HG03025 (cell line): ENCODE measurements around the gene KCNH2.

Experiments used
- ATAC-seq: cut with Tn5 transposase; IDR thresholded peaks from one replicate; pipeline ENCODE4 v1.9.1; 2021; ENCODE audit warnings: mild to moderate bottlenecking, moderate library complexity; ENCODE audit not compliant: unreplicated experiment, low FRiP score

KCNH2 gene

DNA sequence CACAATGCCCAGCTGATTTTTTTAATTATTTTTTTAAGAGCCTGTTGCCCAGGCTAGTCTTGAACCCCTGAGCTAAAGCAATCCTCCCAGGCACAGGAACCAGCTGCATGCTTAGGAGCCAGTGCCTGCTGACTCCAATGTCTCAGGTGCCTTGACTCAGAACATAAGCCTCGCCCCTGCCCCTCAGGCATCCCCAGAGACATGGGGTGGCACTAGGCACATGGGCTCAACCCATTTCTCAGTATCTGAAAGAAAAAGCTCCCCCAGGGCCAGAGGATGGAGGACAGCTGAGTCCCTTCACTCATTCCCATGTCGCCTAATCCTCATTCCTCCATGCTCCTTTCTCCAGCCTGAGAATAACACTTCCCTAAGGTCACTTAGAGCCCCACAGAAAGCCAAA lies 39.1 kb downstream of the KCNH2 start:
- no peak for ATAC-seq

DNA sequence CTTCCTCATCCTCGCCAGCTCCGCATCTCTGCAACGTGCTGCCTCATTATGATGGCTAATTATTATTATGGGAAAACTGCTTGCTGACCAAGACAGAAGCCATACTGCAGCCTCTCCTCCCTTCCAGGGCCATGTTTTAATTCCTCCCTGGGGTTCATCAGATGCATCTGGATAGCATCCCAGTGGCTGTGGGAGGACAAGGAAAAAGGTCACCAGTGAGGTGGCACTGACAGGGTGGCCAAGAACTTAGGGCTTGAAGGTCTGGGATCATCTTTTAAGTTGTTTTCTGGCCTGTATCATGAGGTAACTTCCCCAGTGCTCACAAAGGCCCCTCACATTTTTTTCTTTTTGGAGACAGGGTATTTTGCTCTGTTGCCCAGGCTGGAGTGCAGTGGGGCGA lies 39.6 kb downstream of the KCNH2 start:
- ATAC-seq: no peak

DNA sequence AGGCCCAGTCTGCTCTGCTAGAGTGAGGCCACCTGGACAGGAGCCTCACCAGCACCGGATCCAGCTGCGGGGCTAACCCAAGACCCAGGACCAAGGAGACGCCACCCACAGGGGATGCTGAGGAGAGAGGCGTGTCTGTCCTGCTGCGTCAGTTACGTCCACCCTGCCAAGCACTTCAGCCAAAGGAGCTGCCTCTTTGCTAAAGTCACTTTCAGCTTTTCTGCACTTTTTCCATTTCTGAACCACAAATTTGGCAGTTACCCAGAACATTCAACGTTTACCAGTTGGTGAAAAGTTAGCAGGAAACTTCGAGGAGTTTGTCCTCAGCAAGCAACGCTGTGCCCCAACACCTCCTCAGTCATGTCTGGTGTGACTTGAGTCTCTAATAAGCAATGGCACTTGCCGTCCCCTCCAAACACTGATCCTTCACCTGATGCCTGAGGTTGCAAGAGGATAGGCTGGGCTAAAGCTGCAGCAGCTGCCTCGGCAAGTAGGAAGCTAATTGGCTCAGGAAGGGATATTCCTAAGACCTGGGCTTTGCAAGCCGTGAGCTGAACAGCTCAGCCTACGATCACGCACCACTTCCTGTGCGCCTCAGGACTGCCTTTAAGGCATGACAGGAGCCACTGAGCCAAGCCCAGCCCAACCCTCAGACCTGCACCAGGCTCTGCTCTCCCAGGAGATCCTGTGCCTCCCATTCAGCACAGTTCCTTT lies 40.1 kb downstream of the KCNH2 start:
- no peak for ATAC-seq

DNA sequence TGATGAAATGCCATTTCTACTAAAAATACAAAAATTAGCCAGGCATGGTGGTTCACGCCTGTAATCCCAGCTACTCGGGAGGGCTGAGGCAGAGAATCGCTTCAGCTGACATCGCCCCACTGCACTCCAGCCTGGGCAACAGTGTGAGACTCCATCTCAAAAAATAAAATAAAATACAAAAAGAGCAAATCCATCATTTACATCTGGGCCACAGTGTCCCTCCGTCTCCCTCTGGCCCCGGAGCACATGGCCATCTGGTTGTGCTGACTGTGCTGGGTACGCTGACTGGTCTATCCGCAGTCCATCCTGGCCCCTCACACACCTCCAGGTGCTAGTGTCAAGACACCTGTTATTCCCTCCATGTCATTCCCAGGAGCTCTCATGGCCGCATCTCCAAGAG lies 42.1 kb downstream of the KCNH2 start:
- ATAC-seq: no peak

DNA sequence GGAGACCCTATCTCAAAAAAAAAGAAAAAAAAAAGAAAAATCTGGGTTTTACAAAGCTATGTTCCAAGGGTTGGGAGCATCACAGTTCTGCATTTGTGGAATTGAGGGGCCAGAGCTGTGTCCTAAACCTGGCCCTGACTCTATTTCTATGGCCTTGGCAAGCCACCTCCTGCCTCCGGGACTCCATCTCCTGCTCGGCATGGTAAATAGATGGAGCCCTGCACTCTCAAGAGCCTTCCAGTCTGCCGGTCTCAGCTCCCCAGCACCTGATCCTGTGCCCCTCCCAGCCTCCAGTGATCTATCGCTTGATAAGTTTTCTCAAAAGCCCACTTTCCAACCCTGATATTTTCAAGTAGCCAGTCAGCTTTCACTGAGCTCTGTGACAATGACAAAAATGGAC lies 43.0 kb downstream of the KCNH2 start:
- no peak for ATAC-seq

DNA sequence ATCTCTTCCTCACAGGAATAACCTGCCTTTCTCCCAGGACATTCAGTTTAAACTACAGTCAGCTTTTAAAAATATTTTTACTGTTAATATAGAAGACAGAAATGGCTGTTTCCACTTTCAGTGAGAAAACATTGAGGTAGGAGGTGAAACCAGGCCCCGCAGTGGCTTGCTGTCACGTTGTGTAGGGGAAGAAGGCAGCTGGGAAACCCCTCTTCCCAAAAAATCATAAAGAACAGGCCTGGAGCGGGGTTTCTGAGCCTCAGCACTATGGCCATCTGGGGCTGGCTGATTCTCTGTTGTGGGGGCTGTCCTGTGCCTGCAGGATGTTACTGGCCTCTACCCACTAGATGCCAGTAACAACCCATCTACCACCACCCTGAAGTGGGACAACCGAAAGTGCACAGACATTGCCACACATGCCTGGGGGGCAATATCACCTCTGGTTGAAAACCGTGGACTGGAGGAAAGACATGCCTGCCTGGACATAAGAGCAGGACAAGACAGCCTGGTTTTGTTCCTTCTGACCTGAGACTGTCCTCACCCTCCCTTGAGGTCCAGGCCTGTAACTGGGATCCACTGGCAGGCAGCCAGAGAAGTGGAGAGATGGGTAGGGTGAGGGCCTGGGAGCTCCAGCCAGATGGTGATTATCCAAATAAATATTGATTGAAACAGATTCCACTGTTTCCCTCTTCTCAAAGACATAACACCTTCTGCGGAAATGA lies 43.9 kb downstream of the KCNH2 start:
- ATAC-seq: no peak

DNA sequence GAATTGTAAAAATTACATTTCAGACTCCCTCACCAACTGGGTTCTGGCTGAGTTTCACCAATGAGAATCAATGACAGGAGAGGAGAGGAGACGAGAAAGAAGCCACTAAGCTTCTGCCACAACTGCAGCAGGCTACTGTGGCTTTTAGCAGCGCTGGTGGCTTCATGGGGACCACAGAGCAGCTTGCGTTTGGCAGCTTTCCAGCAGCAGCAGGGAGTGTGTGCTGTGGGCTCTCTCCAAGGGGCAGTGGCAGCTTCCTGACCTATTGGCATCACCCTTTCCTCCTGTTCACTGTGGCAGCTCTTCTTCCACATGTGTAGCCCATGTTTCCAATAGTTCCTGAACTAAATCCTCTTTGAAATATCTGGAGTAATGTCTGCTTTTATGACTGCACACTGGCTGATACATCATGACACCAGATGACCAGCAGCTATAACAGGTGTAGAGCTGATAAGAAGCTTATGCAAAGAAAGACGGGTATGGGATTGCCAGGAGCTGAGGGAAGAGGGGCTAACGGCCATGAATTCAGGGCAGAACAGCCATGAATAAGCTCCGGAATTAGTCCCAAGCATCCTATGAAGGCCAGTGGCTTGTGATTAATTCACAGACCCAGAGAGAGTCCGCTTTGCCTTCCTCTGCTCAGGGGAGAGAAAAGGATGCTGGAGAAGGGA lies 46.8 kb downstream of the KCNH2 start:
- no peak for ATAC-seq

DNA sequence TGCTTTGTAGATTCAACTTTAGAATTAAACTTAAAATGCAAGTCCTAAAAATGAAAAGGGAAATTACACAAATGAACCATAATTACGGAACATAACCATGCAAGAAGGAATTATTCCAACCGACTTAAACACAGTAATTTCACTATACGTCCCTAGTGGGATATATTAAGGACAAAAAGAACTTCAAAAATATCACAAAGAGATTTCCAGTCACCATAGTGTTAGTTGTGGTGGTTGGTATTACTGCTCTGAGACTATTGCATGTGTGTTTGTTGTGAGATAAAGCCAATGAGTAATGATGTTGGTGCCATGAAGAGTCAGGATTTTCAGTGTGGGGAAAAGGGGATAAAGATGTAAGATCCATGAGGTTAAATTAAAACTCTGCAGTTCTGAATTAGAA lies 49.6 kb downstream of the KCNH2 start:
- no peak for ATAC-seq

DNA sequence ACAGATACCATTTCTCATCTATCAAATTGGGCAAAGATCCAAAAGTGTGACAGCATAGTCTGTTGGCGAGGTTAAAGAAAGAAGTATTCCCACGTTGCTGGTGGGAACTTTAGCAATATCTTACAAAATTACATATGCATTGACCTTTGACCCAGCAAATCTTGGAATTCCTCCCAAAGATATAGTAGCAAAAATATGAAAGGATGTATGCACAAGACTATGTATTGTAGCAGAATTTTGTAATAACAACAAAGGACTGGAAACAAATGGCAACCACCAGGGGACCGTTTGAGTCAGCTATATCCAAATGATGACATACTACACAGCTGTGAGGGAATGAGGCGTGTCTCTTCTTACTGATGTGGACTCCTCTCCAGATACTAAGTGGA lies 50.2 kb downstream of the KCNH2 start:
- ATAC-seq: no peak

DNA sequence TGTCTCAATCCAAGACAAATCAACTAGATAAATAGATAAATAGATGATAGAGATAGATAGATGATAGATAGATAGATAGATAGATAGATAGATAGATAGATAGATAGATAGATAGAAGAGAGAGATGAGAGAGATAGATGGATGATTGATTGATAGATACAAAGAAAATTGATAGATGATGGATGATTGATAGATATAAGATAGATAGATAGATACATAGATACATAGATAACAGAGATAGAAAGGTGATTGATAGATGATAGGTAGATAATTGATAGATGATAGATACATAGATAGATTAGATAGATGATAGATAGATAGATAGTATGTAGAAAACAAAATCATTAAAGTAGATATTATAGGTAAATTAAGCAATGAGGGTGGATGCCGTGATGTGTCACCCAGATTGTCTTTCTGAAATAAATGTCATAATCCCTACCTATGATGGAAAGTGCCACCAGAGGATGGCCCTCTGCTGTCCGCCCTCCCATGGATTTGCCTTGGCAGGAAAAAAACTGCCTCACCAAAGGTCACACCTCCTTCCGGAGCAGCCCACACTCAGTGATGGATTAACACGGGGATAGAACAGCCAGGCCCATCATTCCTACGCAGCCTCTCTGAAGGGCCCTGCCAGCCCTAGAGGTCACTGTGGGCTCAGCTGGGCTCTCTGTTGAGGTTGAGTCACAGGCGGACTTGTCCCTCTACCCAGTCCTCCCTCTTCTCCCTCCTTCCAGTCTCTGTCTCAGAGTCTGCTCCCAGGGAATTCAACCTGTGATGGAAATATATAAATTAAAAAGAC lies 50.8 kb downstream of the KCNH2 start:
- no peak for ATAC-seq

DNA sequence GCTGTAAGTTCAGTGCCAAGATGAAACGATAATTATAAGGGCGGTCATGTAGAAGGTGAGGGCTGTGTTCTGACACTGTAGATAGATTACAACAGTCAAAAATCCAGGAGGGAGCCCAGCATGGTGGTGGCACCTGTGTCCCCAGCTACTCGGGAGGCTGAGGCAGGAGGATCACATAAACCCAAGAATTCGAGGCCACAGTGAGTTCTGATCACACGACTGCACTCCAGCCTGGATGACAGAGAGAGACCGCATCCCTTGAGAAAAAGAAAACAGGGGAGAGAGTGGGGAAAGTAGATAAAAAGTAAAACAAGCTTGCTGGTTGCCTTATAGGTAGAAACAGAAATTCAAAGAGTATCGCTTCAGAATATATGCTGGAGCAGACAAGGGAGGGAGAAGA lies 52.1 kb downstream of the KCNH2 start:
- ATAC-seq: no peak

DNA sequence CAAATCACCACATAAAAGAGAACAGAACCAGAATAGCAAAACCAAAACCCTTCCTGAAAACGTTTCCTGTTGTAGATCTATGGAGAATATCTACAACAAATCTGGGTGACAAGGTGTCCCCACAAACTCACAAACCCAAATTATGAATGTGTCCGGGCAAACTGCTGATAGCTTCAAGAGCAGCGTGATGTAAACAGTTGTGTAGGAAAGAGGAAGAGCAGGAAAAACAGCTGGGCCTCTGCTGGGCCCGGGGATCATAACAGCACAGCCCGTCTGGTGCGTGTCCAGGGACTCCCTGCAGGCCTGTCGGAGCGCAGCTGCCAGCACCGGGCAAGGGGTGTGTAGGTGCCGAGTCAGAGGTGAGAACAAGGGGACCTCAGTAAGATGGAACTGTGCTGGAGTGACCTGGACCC lies 53.7 kb downstream of the KCNH2 start:
- ATAC-seq: no peak

DNA sequence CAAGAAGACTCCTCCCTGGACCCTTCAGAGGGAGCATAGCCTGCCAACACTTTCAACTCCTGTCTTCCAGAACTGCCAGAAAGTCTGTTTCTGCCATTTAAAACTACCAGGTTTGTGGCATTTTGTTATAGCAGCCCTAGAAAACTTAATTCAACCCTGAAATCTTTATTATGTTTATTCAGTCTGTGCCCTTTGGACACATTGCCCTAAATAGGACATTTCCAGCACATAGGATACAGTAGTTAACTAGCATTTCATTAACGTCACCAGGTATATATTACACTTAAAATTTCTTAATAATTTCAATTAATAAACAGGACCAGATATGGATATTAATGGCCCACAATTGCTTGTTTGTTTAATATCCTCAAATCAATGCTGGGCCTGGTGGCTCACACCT lies 54.3 kb downstream of the KCNH2 start:
- ATAC-seq: no peak

DNA sequence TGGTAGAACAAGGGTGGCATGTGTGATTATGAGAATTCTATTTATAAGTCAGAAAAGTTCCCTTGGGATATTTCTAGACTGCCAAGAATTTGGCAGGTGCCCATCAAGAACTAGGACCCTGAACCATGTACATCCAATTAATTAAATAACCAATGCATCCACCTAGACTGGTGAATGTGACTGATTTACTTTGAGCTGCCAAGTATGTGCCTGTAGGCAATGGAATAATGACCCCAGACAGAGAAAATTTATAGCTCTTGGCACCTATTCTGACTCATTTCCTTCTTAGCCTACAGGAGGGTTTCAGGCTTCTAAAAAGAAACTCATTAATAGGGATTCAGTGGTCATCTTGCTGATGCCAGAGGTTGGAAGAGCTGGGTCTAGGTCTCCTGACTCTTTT lies 54.9 kb downstream of the KCNH2 start:
- no peak for ATAC-seq

DNA sequence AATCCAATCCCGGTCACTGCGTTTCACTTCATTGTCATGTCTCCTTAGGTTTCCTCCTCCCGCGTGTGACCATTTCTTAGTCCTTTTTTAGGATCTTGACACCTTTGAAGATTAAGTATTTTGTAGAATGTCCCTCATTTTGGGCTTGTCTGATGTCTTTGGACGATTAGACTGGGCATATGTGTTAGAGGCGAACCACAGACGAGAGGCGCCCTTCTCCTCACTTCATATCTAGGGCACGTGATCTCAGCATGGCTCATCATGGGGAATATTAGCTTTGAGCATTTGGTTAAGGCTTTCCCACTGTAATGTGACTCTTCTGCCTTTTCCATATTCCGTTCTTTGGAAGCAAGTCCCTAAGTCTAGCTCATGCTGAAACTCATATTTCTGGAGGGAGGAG lies 59.0 kb downstream of the KCNH2 start:
- ATAC-seq: no peak

DNA sequence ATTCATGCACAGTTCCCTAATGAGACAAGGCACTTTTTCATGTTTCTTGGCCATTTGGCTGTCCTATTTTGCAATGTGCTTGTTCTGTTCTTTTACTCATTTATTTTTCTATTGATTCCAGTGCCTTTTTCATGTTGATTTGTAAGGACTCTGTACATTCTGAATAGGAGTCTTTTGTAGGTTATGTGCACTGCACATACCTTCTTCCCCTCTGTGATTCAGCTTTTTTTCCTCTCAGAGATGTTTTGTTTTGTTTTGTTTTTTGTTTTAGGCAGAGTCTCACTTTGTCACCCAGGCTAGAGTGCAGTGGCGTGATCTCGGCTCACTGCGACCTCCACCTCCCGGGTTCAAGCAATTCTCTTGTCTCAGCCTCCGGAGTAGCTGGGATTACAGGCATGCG lies 59.7 kb downstream of the KCNH2 start:
- ATAC-seq: no peak

DNA sequence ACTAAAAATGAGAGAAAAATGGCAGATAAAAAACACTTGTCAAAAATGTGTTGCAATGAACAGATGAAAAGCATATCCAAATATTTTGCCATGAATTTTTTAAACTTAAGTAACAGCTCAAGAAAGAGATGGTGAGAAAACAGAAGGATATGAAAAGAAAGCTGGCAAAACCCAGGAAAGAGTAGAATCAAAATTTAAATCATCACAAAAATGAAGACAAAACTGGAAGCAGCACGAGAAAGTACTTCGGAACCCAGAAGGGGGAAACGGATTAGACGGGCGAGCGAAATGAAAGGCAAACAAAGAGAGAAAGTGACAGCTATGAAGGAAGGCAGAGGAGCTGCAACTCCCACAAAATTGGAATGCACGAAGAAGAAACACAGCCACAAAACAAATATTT lies 60.2 kb downstream of the KCNH2 start:
- ATAC-seq: no peak

DNA sequence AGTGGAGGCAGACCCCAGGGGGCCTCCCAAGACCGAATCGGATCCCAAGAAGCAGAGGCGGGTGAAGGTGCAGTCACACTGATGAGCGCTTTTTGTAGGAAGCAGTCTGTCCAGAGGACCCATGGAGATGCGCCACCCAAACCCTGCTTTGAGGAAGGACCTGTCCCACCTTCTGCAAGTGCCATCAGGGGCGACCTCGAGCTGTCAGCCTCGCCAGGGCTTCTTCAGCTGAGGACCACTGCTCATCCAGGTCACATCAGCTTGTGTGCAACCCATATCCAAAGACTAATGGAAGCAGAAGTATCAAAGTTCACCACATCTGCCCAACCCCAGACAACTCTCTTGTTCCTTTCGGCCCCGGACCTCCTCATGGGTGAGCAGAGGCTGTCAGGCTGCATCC lies 61.5 kb downstream of the KCNH2 start:
- no peak for ATAC-seq

DNA sequence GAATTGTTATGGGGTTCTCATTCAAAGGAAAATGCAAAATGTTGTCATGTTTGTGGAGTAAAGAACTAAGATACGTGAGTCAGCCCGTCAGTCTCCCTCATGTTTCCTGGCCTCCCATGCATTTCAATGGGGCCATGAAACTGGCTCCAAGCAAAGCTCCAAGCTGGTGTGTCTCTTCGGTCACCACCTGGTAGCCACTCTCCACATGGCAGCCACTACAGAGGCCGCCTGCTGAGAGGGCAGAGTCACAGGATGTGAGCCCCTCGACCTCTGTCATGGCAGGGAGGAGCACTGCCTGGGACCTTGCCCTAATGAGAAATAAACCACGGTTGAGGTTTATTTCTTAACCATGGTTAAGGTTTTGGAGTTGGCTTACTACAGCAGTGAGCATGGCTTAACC lies 63.2 kb downstream of the KCNH2 start:
- no peak for ATAC-seq

DNA sequence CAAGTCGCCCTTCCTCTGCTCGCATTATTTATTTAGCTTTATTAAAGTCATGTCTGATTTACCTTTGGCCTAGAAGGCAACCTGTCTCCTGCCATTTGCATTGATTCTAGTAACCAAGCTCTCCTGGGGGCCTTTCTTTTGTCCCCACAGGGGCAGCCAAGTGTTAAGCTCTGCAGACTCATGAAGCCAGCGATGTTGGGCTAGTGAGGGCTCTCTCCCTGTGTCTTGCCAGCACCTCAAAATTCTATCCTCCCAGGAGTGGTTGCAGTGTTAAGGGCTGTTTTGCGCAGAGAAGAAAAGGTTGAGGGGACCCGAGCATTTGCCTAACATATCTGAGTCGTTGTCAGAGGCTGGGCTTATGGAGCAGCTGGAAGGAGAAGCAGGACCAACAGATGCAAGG lies 63.9 kb downstream of the KCNH2 start:
- no peak for ATAC-seq

DNA sequence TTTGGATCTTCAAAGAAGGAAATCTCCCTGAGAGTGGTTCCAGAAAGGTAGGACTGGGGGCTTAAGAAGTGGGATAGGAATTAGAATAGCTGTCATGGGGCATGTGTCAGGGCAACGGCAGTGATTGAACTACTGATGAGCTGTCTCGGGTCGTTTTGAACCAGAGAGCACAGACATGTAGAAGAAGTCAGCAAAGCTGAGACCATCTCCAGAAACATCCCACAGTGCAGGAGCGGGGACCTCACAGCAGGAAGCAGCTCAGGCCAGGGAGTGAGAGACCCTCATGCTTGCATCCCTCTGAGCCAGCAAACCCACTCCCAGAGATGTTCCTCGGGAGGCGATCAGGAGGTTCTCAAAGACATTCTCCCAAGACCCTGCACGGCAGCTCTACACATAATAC lies 65.7 kb downstream of the KCNH2 start:
- no peak for ATAC-seq
